Transverse colon (tissue), 4 donors: Measurements from ENCODE around the gene DBH. TPM values are rescaled to one million over a fixed set of nuclear protein-coding genes. Genes with fewer than 3 reads are reported as not detected.
"Not testable (repeated sequence)": the region's sequence is repeated elsewhere in the genome, so short reads cannot be mapped to it uniquely, and the experiment has no call there.

ENCODE experiments used
- DNase-seq: peaks from one replicate; pipeline ENCODE4 v3.0.0-alpha.2; 2019
- H3K27ac ChIP-seq, 4 donors: fragments of 200-600 bp; sonication (generic); 2 replicates each; pipeline ENCODE4 v1.5.1; 2016 to 2018; ENCODE audit warnings: inconsistent platforms in 4 of 4
- H3K27me3 ChIP-seq: fragments of 200-600 bp; sonication (generic); 2 replicates; pipeline ENCODE4 v1.5.1; 2017; ENCODE audit warnings: inconsistent platforms
- H3K36me3 ChIP-seq, 4 donors: fragments of 200-600 bp; sonication (generic); 2 replicates each; pipeline ENCODE4 v1.5.1; 2017 to 2019; ENCODE audit warnings: inconsistent platforms in 4 of 4
- H3K4me1 ChIP-seq, 4 donors: fragments of 200-600 bp; sonication (generic); 2 replicates each; pipeline ENCODE4 v1.5.1; 2017 to 2020; ENCODE audit warnings: inconsistent platforms in 4 of 4
- H3K4me3 ChIP-seq, 4 donors: fragments of 200-600 bp; sonication (generic); 1 replicate in 1 of 4; 2 replicates in 3 of 4; pipeline versions ENCODE4 v1.5.1 to v1.6.1; 2017 to 2019; ENCODE audit warnings: inconsistent platforms in 4 of 4
- H3K9me3 ChIP-seq, 2 donors: fragments of 200-600 bp; sonication (generic); 2 replicates each; pipeline ENCODE4 v1.5.1; 2017 to 2019; ENCODE audit warnings: inconsistent platforms in 2 of 2
- EP300 ChIP-seq: sonication (generic); formaldehyde crosslinking; IDR thresholded peaks from one replicate; pipeline ENCODE4 v1.6.1; 2017; ENCODE audit warnings: antibody characterized with exemption, low read depth
- POLR2A ChIP-seq: fragments of 450-650 bp; IDR thresholded peaks from one replicate; pipeline ENCODE4 v1.6.1; 2016; ENCODE audit warnings: antibody characterized with exemption, mild to moderate bottlenecking, moderate library complexity
- POLR2AphosphoS5 ChIP-seq, 3 donors: sonication (generic); formaldehyde crosslinking; IDR thresholded peaks; one replicate each; pipeline ENCODE4 v1.6.1; 2016; ENCODE audit warnings: antibody characterized with exemption in 3 of 3
- WGBS, 2 donors: methylation state at CpG; one replicate each; pipeline ENCODE4 v1.1.5; 2018; ENCODE audit warnings: low coverage in 1 of 2; 5-methylcytosine and 5-hydroxymethylcytosine counted together
- in situ Hi-C, 4 donors: fragments of 200-750 bp; cut with MboI; loops; one replicate each; pipeline versions ENCODE4 v1.15.0 to v1.15.1; 2017; ENCODE audit warnings: low sequenced_read_pairs in 3 of 4, low pct_ligation_motif_present in 1 of 4, low pct_unique_long_range_greater_than_20kb in 1 of 4
- intact Hi-C: fragments of 100-400 bp; cut with DNase I; formaldehyde crosslinking; loops from one replicate; pipeline ENCODE4 v1.15.1; 2023; ENCODE audit warnings: low total_unique reads
- total RNA-seq, 4 donors: library from RNA; depleted of rRNA; stranded (reverse); fragments of >200 nt; gene quantifications; one replicate each; pipeline ENCODE4 v1.1.0, GENCODE V29; 2016
- TF ChIP-seq, protein P1 (sequence below), 5 experiments: fragments of 200-600 bp in 3 of 5; fragments of 450-650 bp in 2 of 5; sonication (generic) in 3 of 5; IDR thresholded peaks; 1 replicate in 2 of 5; 2 replicates in 3 of 5; pipeline ENCODE4 v1.5.1; 2016 to 2017; ENCODE audit warnings: antibody characterized with exemption in 5 of 5, inconsistent platforms in 3 of 5, mild to moderate bottlenecking in 2 of 5, moderate library complexity in 1 of 5

The DBH gene
- total RNA-seq, 4 donors from 2014 or later, result not detected

DNA sequence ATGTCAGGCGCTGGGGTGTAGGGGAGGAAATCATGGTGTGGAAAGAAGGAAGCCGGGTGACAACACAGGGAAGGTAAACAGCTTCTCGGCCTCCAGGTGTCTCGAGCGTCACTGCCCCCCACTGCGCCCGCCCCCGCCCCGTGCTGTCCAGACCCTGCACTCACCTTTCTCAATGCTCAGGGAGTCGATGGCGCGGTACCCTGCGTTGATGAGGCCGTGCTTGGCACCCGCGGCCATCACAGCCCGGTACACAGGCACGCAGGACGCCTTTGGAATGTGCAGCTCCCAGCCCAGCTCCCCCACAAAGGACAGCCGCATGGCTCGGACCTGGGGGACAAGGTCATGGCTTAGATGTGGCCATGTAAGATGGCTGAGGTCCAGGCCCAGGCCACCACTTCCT is 35.2 kb downstream of the DBH start:
- no peak overlapping the region for H3K4me3 ChIP-seq
- in situ Hi-C loops (no loop called here), intact Hi-C loops (no loop called here)
- DNase-seq, result no peak
- no peak for TF ChIP-seq POLR2AphosphoS5 (IDR thresholded peaks at IDR 0.05)
- no peak for TF ChIP-seq EP300
- TF ChIP-seq POLR2A, result no peak
- TF ChIP-seq, protein P1, sequence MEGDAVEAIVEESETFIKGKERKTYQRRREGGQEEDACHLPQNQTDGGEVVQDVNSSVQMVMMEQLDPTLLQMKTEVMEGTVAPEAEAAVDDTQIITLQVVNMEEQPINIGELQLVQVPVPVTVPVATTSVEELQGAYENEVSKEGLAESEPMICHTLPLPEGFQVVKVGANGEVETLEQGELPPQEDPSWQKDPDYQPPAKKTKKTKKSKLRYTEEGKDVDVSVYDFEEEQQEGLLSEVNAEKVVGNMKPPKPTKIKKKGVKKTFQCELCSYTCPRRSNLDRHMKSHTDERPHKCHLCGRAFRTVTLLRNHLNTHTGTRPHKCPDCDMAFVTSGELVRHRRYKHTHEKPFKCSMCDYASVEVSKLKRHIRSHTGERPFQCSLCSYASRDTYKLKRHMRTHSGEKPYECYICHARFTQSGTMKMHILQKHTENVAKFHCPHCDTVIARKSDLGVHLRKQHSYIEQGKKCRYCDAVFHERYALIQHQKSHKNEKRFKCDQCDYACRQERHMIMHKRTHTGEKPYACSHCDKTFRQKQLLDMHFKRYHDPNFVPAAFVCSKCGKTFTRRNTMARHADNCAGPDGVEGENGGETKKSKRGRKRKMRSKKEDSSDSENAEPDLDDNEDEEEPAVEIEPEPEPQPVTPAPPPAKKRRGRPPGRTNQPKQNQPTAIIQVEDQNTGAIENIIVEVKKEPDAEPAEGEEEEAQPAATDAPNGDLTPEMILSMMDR (IDR thresholded peaks at IDR 0.05), result no peak
- WGBS, 2 donors, result 76% methylated on average over 12 of the region's 21 CpGs; no CpG with 5 or more reads in 1 of the 2 donors
- H3K9me3 ChIP-seq, result no peaks in the 10 kb centered on the region
- H3K4me1 ChIP-seq, result no peaks in the 10 kb centered on the region
- no peak overlapping the region for H3K27ac ChIP-seq
- H3K36me3 ChIP-seq, result no peaks in the 10 kb centered on the region
- no peaks in the 10 kb centered on the region for H3K27me3 ChIP-seq

DNA sequence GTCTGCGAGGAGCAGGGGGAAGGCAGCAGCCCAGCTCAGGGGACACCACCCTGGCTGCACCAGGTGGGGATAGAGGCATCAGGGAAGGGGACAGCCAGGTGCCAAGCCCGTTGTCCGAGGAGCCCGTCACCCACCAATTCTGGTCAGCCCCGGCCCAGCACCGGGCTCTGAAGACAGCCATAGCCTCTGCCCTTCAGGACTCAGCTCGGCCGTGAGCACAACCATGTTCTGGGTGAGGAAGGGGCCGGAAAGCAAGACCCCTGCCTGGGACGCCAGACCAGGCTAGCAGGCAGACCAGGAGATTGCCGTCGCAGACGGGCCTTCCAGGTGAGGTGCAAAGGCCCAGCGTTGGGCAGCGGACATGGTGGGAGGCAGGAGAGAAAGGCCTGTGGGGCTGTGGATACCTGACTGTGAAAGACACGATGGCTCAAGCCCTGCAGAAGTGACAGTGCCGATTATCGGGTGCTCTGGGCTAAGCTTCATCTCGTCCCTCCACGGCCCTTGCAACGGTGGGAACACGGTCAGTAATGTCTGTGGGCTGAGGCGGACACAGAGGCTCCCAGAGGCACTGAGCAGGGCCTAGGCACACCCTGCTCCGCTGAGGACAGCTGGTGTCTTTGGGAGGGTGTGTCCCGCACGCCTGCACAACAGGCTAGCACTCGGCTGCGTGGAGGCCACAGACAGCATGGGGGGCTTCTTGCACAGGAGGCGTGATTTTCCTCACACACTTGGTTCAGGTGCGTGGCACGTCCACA is 36.5 kb downstream of the DBH start:
- Histone ChIP-seq H3K9me3 (no peaks in the 10 kb centered on the region), H3K36me3 (no peaks in the 10 kb centered on the region), H3K27ac (no peak overlapping the region), H3K27me3 (no peaks in the 10 kb centered on the region), H3K4me1 (no peaks in the 10 kb centered on the region), H3K4me3 (no peak overlapping the region)
- TF ChIP-seq POLR2A, result no peak
- TF ChIP-seq, protein P1 (IDR thresholded peaks at IDR 0.05), result no peak
- no peak for TF ChIP-seq EP300
- TF ChIP-seq POLR2AphosphoS5 (IDR thresholded peaks at IDR 0.05), result no peak
- 75% methylated on average over 22 of the region's 31 CpGs; no CpG with 5 or more reads in 1 of the 2 donors for WGBS, 2 donors
- intact Hi-C loops, result no loop called here
- in situ Hi-C loops, result no loop called here
- no peak for DNase-seq

DNA sequence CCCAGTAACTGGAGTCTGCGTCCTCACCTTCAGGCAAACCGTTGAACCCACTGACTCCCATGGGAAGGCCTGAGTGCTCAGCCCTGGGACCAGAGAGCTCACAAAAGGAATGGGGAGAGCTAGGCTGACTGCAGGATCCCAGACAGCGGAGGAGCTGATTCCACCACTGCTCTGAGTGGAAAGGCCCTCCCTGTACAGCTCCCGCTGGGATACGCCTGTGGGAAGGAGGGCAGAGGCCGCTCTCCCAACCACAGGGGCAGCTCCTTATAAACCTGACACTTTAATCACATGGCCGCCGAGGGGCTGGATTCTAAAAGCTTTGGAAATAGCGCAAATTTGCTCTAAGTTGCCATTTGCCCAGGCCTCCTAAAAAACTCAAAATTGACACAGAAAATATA is 37.1 kb downstream of the DBH start:
- TF ChIP-seq, protein P1 (IDR thresholded peaks at IDR 0.05), result no peak
- TF ChIP-seq POLR2A (no peak), EP300 (no peak), POLR2AphosphoS5 (IDR thresholded peaks at IDR 0.05) (no peak)
- Histone ChIP-seq H3K27ac (no peak overlapping the region), H3K9me3 (no peaks in the 10 kb centered on the region), H3K36me3 (no peaks in the 10 kb centered on the region), H3K4me1 (no peaks in the 10 kb centered on the region), H3K27me3 (no peaks in the 10 kb centered on the region), H3K4me3 (no peak overlapping the region)
- DNase-seq, result no peak
- WGBS, 2 donors, result 86 to 100% methylated on average over 2 to 7 of the region's 9 CpGs
- in situ Hi-C loops (no loop called here), intact Hi-C loops (no loop called here)

DNA sequence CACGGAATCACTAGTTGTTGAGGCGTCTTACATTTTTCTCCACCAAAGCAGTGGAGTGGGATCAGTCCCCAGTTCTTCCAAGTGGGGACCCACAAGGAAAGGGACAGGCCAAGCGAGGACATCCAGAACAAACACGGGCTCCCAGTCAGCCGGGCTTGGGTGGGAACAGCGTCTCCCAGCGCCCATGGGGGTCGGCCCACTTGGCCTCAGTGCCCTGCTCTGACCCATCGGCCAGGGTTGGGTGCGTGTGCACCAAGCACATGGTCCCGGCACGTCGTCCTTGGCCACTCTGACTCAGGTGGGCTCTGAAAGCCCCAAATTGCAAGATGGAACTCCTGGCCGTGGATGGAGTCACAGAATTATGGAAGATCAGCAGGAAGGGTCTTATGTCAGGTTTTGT is 37.9 kb downstream of the DBH start:
- no peaks in the 10 kb centered on the region for H3K4me1 ChIP-seq
- H3K27ac ChIP-seq, result no peak overlapping the region
- no peaks in the 10 kb centered on the region for H3K9me3 ChIP-seq
- in situ Hi-C loops (no loop called here), intact Hi-C loops (no loop called here)
- TF ChIP-seq, protein P1 (IDR thresholded peaks at IDR 0.05), result no peak
- TF ChIP-seq POLR2A (no peak), EP300 (no peak), POLR2AphosphoS5 (IDR thresholded peaks at IDR 0.05) (no peak)
- no peak for DNase-seq
- H3K36me3 ChIP-seq, result no peaks in the 10 kb centered on the region
- H3K27me3 ChIP-seq, result no peaks in the 10 kb centered on the region
- no peak overlapping the region for H3K4me3 ChIP-seq
- WGBS, 2 donors, result 89% methylated on average over 14 of the region's 14 CpGs; no CpG with 5 or more reads in 1 of the 2 donors

DNA sequence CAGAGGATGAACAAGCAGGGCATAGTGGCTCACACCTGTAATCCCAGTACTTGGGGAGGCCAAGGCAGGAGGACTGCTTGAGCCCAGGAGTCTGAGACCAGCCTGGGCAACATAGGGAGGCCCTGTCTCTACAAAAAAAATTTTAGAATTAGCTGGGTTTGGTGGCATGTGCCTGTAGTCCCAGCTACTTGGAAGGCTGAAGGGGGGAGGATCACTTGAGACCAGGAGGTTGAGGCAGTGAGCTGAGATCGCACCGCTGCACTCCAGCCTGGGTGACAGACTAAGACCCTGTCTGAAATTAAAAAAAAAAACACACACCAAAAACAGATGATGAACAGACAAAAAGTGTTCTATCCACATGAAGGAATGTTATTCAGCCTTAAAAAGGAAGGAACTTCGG is 39.6 kb downstream of the DBH start:
- in situ Hi-C loops, H3K27me3 ChIP-seq, H3K4me3 ChIP-seq, DNase-seq, H3K27ac ChIP-seq, H3K9me3 ChIP-seq, H3K36me3 ChIP-seq, H3K4me1 ChIP-seq, intact Hi-C loops: not testable (repeated sequence)
- 93 to 100% methylated on average over 3 of the region's 3 CpGs for WGBS, 2 donors
